H9 (cell line): ENCODE measurements around the gene HNRNPU. TPM values are rescaled to one million over a fixed set of nuclear protein-coding genes. Genes with fewer than 3 reads are reported as not detected.

ENCODE experiments used
- DNase-seq: peaks from one replicate; pipeline ENCODE4 v3.0.0-alpha.2; 2017
- H2AFZ ChIP-seq: one replicate; pipeline ENCODE4 v1.6.1; 2013; ENCODE audit warnings: mild to moderate bottlenecking, low read length, control low read depth, moderate library complexity
- H2AK5ac ChIP-seq: 2 replicates; pipeline ENCODE4 v1.6.1; 2013; ENCODE audit warnings: low read length, control low read depth, mixed read lengths; ENCODE audit not compliant: insufficient read length
- H2BK120ac ChIP-seq: one replicate; pipeline ENCODE4 v1.6.1; 2013; ENCODE audit warnings: low read depth, mild to moderate bottlenecking, low read length, control low read depth, inconsistent platforms; ENCODE audit not compliant: poor library complexity, severe bottlenecking
- H2BK12ac ChIP-seq: 2 replicates; pipeline ENCODE4 v1.6.1; 2013; ENCODE audit warnings: low read length, control low read depth, mixed read lengths, low read depth; ENCODE audit not compliant: insufficient read length
- H2BK15ac ChIP-seq: 2 replicates; pipeline ENCODE4 v1.6.1; 2013; ENCODE audit warnings: low read depth, low read length, control low read depth
- H2BK20ac ChIP-seq: one replicate; pipeline ENCODE4 v1.6.1; 2013; ENCODE audit warnings: low read depth, mild to moderate bottlenecking, low read length, control low read depth, inconsistent platforms; ENCODE audit not compliant: poor library complexity, severe bottlenecking
- H2BK5ac ChIP-seq: 2 replicates; pipeline ENCODE4 v1.6.1; 2013; ENCODE audit warnings: low read length, control low read depth, mixed read lengths; ENCODE audit not compliant: insufficient read length
- H3K14ac ChIP-seq: 2 replicates; pipeline ENCODE4 v1.6.1; 2013; ENCODE audit warnings: low read length, control low read depth; ENCODE audit not compliant: insufficient read depth
- H3K18ac ChIP-seq: 2 replicates; pipeline ENCODE4 v1.6.1; 2013; ENCODE audit warnings: low read depth, mild to moderate bottlenecking, mixed read lengths, low read length, control low read depth; ENCODE audit not compliant: insufficient read length
- H3K23ac ChIP-seq: 2 replicates; pipeline ENCODE4 v1.6.1; 2013; ENCODE audit warnings: low read length, control low read depth, mixed read lengths, low read depth; ENCODE audit not compliant: insufficient read length
- H3K23me2 ChIP-seq: 2 replicates; pipeline ENCODE4 v1.6.1; 2013; ENCODE audit warnings: low read depth, mild to moderate bottlenecking, mixed read lengths, low read length, control low read depth; ENCODE audit not compliant: insufficient read length, poor library complexity, severe bottlenecking
- H3K27ac ChIP-seq: 2 replicates; pipeline ENCODE4 v1.5.1; 2013; ENCODE audit warnings: low read length, control low read depth, mixed read lengths, low read depth; ENCODE audit not compliant: insufficient read length
- H3K27me3 ChIP-seq: 2 replicates; pipeline ENCODE4 v1.6.1; 2013; ENCODE audit warnings: low read length, control low read depth, inconsistent platforms; ENCODE audit not compliant: insufficient read depth
- H3K4ac ChIP-seq: 2 replicates; pipeline ENCODE4 v1.6.1; 2013; ENCODE audit warnings: low read depth, mild to moderate bottlenecking, control low read depth, inconsistent platforms, low read length, moderate library complexity
- H3K4me1 ChIP-seq: 2 replicates; pipeline ENCODE4 v1.6.1; 2013; ENCODE audit warnings: low read length, control low read depth, inconsistent platforms; ENCODE audit not compliant: insufficient read depth
- H3K4me2 ChIP-seq: 2 replicates; pipeline ENCODE4 v1.6.1; 2013; ENCODE audit warnings: low read length, control low read depth, mixed read lengths; ENCODE audit not compliant: insufficient read length, insufficient read depth
- H3K56ac ChIP-seq: 2 replicates; pipeline ENCODE4 v1.6.1; 2013; ENCODE audit warnings: low read depth, mild to moderate bottlenecking, mixed read lengths, low read length, control low read depth; ENCODE audit not compliant: insufficient read length
- H3K79me1 ChIP-seq: 2 replicates; pipeline ENCODE4 v1.6.1; 2013; ENCODE audit warnings: low read depth, mild to moderate bottlenecking, moderate library complexity, low read length, control low read depth, inconsistent platforms; ENCODE audit not compliant: insufficient read depth, poor library complexity, severe bottlenecking
- H3K79me2 ChIP-seq: 2 replicates; pipeline ENCODE4 v1.6.1; 2013; ENCODE audit warnings: low read length, control low read depth, inconsistent platforms; ENCODE audit not compliant: insufficient read depth
- H3K9ac ChIP-seq: 2 replicates; pipeline ENCODE4 v1.6.1; 2013; ENCODE audit warnings: low read length, control low read depth, mixed read lengths; ENCODE audit not compliant: insufficient read length; ENCODE audit errors: extremely low read depth
- H3K9me3 ChIP-seq: one replicate; pipeline ENCODE4 v1.6.1; 2013; ENCODE audit warnings: low read depth, low read length, inconsistent platforms; ENCODE audit not compliant: control insufficient read depth
- H3T11ph ChIP-seq: one replicate; pipeline ENCODE4 v1.6.1; 2013; ENCODE audit warnings: mild to moderate bottlenecking, low read length, control low read depth, inconsistent platforms
- H4K20me1 ChIP-seq: one replicate; pipeline ENCODE4 v1.6.1; 2013; ENCODE audit not compliant: control insufficient read depth, insufficient read length, insufficient read depth
- H4K5ac ChIP-seq: 2 replicates; pipeline ENCODE4 v1.6.1; 2013; ENCODE audit warnings: low read depth, mild to moderate bottlenecking, mixed read lengths, low read length, control low read depth; ENCODE audit not compliant: insufficient read length
- H4K8ac ChIP-seq: replicated peaks from 2 replicates; pipeline ENCODE4 v1.6.1; 2013; ENCODE audit warnings: low read length, control low read depth, mixed read lengths, low read depth; ENCODE audit not compliant: insufficient read length
- H4K91ac ChIP-seq: 2 replicates; pipeline ENCODE4 v1.6.1; 2013; ENCODE audit warnings: low read depth, mild to moderate bottlenecking, moderate library complexity, mixed read lengths, low read length, control low read depth; ENCODE audit not compliant: insufficient read length
- H3K27ac Mint-ChIP-seq, 3 experiments: 2 replicates in 2 of 3; 3 replicates in 1 of 3; pipeline ENCODE4 v1.8.0; 2020 to 2021; ENCODE audit warnings: mixed read lengths in 3 of 3, mild to moderate bottlenecking in 1 of 3, moderate library complexity in 1 of 3
- H3K27me3 Mint-ChIP-seq: 2 replicates; pipeline ENCODE4 v1.8.0; 2021; ENCODE audit warnings: low read depth, mild to moderate bottlenecking, moderate library complexity, mixed read lengths
- H3K36me3 Mint-ChIP-seq, 3 experiments: 2 replicates in 2 of 3; 3 replicates in 1 of 3; pipeline ENCODE4 v1.8.0; 2020 to 2021; ENCODE audit warnings: low read depth in 3 of 3, mixed read lengths in 3 of 3; ENCODE audit not compliant: insufficient read depth in 1 of 3
- H3K4me1 Mint-ChIP-seq, 2 experiments: 2 replicates each; pipeline ENCODE4 v1.8.0; 2020; ENCODE audit warnings: mixed read lengths in 2 of 2
- H3K4me3 Mint-ChIP-seq, 2 experiments: 2 replicates in 1 of 2; 3 replicates in 1 of 2; pipeline ENCODE4 v1.8.0; 2020 to 2021; ENCODE audit warnings: mild to moderate bottlenecking in 2 of 2, mixed read lengths in 2 of 2, moderate library complexity in 1 of 2
- H3K9me3 Mint-ChIP-seq, 2 experiments: 2 replicates in 1 of 2; 3 replicates in 1 of 2; pipeline ENCODE4 v1.8.0; 2020; ENCODE audit warnings: mild to moderate bottlenecking in 2 of 2, mixed read lengths in 2 of 2, moderate library complexity in 1 of 2
- CTCF ChIP-seq: fragments of 200-600 bp; sonication (generic); conservative IDR thresholded peaks from 3 replicates; pipeline ENCODE4 v1.8.0; 2021; ENCODE audit warnings: antibody characterized with exemption, mild to moderate bottlenecking
- WGBS: extraction: QIAGEN DNeasy Blood & Tissue Kit; methylation state at CpG from one replicate; pipeline ENCODE4 v1.1.7; 2013; ENCODE audit warnings: missing lambda C conversion rate, low lambda C conversion rate, mixed read lengths; ENCODE audit not compliant: insufficient read length; ENCODE audit errors: extremely low coverage; 5-methylcytosine and 5-hydroxymethylcytosine counted together
- total RNA-seq: library from RNA; stranded (reverse); gene quantifications from 2 replicates; pipeline ENCODE4 v1.2.1, GENCODE V29; 2021

The HNRNPU gene
- total RNA-seq, 1 experiment from 2014 or later, result 657 TPM

- H3K4ac ChIP-seq, result no peak overlapping the region
- H3K27me3 ChIP-seq, result no peaks in the 10 kb centered on the region
- no peak overlapping the region for H2AFZ ChIP-seq
- no peak overlapping the region for H3K27ac ChIP-seq
- Mint-ChIP-seq H3K27me3 (no peaks in the 10 kb centered on the region), H3K36me3 (no peaks in the 10 kb centered on the region), H3K4me3 (no peak overlapping the region), H3K4me1 (peaks cover 12 to 16% of the 10 kb centered on the region in 2 experiments), H3K27ac (no peak overlapping the region), H3K9me3 (no peaks in the 10 kb centered on the region)
- H4K20me1 ChIP-seq, result no peaks in the 10 kb centered on the region
- H2AK5ac ChIP-seq, result no peak overlapping the region
- no peaks in the 10 kb centered on the region for H3K9me3 ChIP-seq
- H3K23me2 ChIP-seq, result peaks cover 6% of the 10 kb centered on the region
- H2BK5ac ChIP-seq, result no peak overlapping the region
- H4K5ac ChIP-seq, result no peak overlapping the region
- H3K4me2 ChIP-seq, result no peak overlapping the region
- no peak for DNase-seq
- no peak overlapping the region for H2BK120ac ChIP-seq
- no peak overlapping the region for H2BK15ac ChIP-seq
- no peaks in the 10 kb centered on the region; the same call in 1 of the 2 replicates for H3K4me1 ChIP-seq
- H4K91ac ChIP-seq, result no peak overlapping the region
- WGBS, result no CpG with 5 or more reads among the region's 12 CpGs
- no peak for TF ChIP-seq CTCF
- no peak overlapping the region for H3T11ph ChIP-seq
- no peak overlapping the region for H3K9ac ChIP-seq
- H3K79me1 ChIP-seq, result no peaks in the 10 kb centered on the region
- no peak overlapping the region for H2BK12ac ChIP-seq
- no peak overlapping the region for H2BK20ac ChIP-seq
- no peak overlapping the region for H3K18ac ChIP-seq
- no peak overlapping the region for H4K8ac ChIP-seq
- no peak overlapping the region for H3K56ac ChIP-seq
- no peak overlapping the region for H3K23ac ChIP-seq
- H3K79me2 ChIP-seq, result no peaks in the 10 kb centered on the region
- no peak overlapping the region for H3K14ac ChIP-seq
These were observed 5.1 kb upstream of the HNRNPU start for GRCh38 chr1:244869364-244869827.
